HG03039 (cell line): ENCODE results near the gene LPAR5.
"Not testable (repeated sequence)": the region's sequence is repeated elsewhere in the genome, so short reads cannot be mapped to it uniquely, and the experiment has no call there.

Experiments
- ATAC-seq: cut with Tn5 transposase; IDR thresholded peaks from one replicate; pipeline ENCODE4 v1.9.1; 2021; ENCODE audit warnings: mild to moderate bottlenecking, moderate library complexity; ENCODE audit not compliant: unreplicated experiment

LPAR5 gene

DNA sequence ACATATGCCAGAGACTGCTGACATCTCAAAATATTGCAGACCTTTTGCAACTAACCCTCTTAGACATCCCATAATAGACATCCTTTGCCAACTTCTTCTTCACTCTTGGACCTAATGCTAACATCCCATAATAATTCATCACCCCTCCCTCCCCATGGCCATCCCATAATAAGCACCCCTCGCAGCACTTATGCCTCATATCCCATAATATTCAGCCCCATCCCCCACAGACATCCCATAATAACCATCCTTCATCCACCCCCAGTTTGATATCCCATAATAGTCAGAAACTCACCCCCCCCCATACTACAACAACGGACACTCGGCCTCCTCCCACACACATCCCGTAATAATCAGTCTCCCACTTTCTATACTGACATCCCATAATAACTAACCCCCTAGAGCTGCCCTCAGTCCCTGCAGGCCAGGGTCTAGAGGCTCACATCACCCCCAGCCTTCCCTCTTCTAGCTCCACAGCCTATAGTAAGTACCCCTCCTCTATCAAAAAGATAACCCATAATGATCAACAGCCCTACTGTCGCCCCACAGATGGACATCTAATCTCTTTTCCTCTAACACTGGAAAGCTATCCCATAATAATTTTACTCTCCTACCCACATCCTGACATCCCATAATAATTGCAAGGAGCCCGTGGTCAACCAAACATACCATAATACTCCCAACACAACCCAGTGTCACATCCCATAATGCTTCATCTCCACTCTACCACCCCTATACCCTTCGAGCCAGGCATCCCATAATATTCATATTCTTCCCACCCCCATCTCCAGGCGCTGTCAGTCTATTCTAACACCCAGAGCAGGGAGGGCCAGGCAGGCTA is 27.8 kb downstream of the LPAR5 start:
- no peak for ATAC-seq

DNA sequence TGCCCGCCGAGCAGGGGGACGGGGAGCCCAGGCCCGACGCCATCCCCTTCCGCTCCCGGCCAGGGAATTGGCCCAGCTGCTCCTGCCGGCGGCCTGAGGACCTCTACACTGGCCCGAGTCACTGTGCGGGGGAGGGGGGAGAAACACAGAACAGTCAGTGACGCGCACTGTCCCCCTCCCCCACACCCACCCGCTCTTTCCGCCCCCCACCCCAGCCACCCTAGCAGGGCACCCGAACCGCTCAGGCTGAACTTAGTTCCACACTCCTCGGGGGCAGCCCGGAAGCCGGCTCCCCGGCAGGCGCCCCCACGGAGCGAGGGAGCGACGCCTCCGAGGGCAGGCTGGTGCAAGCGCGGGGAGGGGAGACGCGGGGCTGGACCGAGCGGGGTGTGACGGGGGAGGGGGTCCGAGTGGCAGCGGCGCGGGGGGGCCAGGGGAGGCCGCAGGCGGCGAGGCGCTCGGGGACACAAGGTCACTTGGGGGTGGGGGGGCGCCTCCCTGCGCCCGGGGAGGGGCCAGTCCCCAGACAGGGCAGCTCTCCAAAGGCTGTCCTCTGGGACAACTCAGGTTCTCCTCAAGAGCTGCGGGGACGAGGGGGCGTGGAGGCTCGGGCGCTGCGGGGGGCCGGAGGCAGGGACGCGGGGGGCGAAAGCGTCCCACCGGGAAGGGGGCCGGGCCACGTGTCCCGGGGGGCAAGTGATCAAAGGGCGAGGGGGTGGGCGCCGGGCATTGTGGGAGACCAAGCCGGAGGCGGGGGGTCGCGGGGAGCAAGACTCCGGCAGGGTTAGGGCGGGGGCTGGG is 29.2 kb downstream of the LPAR5 start:
- no peak for ATAC-seq

DNA sequence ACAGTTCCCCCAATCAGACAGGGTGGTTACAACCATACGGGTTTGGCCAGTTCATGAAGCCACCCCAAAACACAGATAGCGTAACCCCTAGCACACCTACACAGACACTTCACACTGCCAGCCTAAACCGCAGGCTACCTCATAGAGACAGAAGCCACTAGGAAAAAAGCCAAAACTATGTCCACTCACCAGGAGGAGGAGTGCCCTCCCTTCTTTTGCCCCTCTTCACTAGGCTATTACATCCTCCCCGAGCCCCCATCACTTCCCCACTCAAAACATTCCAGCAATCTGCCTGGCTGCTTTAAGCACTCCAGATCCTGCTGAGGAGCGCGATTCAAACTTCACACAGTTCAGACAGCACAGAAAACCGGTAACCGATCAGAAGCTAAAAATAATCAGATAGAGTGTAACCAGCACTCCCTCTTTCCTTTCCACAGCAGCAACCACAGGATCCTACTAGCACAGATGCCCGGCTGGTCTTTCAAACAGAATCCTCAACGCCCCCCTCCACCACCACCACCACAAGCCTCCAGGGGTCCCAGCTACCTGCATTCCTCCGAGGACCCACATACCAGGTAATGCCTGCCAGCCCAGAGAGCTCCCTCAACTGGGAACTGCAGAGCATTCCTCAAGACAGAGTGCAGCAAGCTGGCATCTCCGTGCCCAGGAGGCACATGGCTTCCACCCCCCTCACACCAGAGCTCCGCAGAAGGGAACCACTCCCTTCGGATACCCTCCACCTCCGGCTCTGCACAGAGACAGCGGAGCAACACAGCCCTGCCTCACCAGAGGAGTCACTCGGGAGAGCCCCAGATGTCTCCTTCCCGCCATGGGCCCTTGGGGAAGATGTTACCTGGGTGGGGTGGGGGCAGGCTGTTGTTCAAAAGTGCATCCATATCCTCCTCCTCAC is 30.1 kb downstream of the LPAR5 start:
- no peak for ATAC-seq

- no peak for ATAC-seq
These were observed 31.3 kb downstream of the LPAR5 start for GRCh38 chr12:6604259-6605029.

- no peak for ATAC-seq
These were observed 32.6 kb downstream of the LPAR5 start for GRCh38 chr12:6603095-6603567.

DNA sequence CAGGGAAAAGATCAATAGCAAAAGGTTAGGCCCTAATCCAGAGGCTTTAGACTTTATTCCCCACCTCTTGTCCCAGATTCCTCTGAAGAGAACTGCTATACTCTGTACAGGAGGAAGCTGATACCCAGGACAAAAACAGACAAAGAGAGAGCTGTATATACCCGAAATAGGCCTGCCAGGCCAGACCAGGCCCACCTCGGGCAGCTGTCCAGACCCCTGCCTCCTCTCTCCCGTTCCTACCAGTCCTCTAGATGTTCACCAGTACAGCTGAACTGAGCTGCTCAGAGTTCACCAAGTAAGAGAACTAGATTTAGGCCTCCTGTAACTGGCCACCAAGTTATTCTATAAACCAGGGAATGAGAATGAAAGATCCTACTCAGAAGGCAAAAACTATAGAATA is 33.2 kb downstream of the LPAR5 start:
- no peak for ATAC-seq

GRCh38 chr12:6595673-6596072 is 40.1 kb downstream of the LPAR5 start:
- not testable (repeated sequence) for ATAC-seq

DNA sequence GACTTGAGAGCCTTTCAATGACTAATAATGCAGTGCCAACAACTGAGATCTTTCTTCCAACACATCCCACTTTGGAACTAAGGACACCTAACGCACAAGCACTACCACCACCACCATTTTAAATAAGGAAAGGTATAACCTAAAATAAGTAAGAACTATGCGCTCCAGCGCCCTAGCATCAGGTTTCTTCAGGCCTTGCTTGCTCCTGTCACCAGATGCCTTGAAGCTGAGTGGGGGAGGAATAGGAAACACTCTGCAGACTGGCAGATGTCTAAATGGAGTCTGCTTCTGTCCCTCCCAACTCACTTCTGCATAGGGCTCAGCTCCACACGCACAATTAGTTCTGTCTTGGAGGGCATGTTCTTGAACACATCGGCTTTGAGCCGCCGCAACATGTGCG is 43.7 kb downstream of the LPAR5 start:
- no peak for ATAC-seq

- ATAC-seq = not testable (repeated sequence)
These were observed 49.2 kb downstream of the LPAR5 start for GRCh38 chr12:6586569-6586968.

DNA sequence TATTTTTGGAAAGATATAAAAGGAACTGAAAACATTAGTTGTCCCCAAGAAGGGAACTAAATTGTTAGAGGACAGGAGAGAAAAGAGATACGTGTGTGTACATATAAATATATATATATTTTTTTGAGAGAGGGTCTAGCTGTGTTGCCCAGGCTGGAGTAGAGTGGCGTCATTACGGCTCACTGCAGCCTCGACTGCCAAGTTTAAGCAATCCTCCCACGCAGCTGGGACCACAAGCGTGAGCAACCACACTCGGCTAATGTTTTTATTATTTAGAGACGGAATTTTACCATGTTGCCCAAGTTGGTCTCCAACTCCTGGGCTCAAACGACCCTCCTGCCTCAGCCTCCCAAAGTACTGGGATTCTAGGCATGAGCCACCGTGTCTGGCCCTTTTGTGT is 51.5 kb downstream of the LPAR5 start:
- no peak for ATAC-seq

DNA sequence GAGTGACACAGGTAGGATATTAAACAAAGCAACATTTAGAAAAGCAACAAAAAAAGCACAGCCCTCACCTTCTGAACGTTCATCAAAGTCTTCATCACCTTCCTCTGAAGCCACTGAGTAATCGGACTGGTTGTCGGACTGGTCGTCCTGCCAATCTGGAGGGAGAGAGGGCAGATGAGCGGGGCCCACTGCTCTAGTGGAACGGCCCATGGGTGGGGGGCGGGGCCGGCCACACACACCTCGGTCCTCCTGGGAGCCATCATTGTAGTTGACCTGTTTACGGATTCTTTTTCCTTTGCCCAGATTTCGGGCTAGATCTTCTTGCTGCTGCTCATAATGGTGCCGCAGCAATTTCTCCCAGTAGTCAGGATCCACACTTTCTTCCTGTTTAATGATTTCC is 52.8 kb downstream of the LPAR5 start:
- ATAC-seq = no peak

GRCh38 chr12:6582196-6582595 is 53.6 kb downstream of the LPAR5 start:
- no peak for ATAC-seq

DNA sequence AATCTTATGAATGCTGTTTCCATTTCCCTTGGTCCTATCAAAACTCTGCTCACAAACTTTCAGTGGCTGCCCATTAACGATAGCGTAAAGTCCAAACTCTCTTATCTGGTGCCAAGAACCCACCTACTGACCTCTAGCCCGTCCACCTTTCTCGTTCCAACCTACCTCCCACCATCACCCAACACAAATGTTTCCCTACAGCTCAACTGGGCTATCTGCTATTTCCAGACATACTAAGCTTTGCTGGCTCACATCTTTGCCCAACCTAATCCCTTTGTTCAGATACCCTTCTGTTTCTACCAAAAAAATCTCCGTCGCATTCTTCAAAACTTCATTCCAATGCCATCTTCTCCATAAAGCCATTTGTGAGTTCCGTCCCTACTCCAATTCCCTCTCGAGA is 60.1 kb downstream of the LPAR5 start:
- no peak for ATAC-seq

- ATAC-seq = no peak
These were observed 61.0 kb downstream of the LPAR5 start for GRCh38 chr12:6574576-6575295.

- ATAC-seq = no peak
These were observed 62.8 kb downstream of the LPAR5 start for GRCh38 chr12:6573001-6573400.

DNA sequence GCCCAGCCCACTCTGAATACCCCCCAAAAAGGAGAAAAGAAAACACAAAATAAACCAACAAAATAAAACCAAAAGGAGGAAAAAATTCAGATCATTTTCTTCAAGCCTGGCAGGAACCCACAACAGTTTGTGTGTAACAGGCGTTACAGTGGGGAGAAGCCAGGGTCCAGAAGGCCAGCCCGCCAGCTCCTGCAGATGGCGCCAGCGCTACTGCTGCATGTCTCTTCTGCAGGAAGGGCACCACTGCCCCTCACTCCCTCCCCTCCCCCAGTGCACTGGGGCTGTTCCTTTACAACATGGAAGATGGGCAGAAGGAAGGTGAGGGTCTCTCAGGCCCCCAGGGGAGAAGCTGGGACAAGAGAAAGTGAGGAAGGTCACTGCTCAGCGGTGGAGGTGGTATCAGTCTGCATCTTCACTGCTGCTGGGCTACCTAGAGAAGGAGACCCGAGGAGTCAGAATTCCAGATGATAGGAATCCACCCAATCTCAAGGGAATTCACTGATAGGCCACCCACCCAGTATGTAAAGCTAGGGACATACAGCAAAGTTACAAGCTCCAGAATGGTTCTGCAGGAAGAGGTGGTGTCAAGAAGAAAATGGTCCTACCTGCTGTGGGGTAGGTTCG is 65.4 kb downstream of the LPAR5 start:
- ATAC-seq = no peak

- ATAC-seq = no peak
These were observed 66.0 kb downstream of the LPAR5 start for GRCh38 chr12:6569786-6570185.

- ATAC-seq = no peak
These were observed 66.4 kb downstream of the LPAR5 start for GRCh38 chr12:6569312-6569711.
